AG09319 (cell line): ENCODE data around the gene SLC2A13.

Experiments
- DNase-seq: peaks from one replicate; pipeline ENCODE4 v3.0.0-alpha.2; 2010; ENCODE audit warnings: low read depth; ENCODE audit errors: extremely low read depth
- CTCF ChIP-seq: IDR thresholded peaks from 2 replicates; pipeline ENCODE4 v1.5.1; 2011; ENCODE audit warnings: low read depth, mild to moderate bottlenecking, inconsistent platforms, low read length, moderate library complexity

Gene SLC2A13

GRCh38 chr12:40086471-40086870 lies 19.4 kb downstream of the SLC2A13 start:
- no peak for DNase-seq
- no peak for TF ChIP-seq CTCF

- TF ChIP-seq CTCF: no peak
- no peak for DNase-seq
These were observed 27.6 kb downstream of the SLC2A13 start for GRCh38 chr12:40078266-40078665.

GRCh38 chr12:40075458-40075857 lies 30.4 kb downstream of the SLC2A13 start:
- TF ChIP-seq CTCF: no peak
- no peak for DNase-seq

GRCh38 chr12:40068416-40068815 lies 37.5 kb downstream of the SLC2A13 start:
- DNase-seq: no peak
- TF ChIP-seq CTCF: no peak

GRCh38 chr12:40065636-40066035 lies 40.2 kb downstream of the SLC2A13 start:
- no peak for TF ChIP-seq CTCF
- no peak for DNase-seq

GRCh38 chr12:40063414-40063813 lies 42.5 kb downstream of the SLC2A13 start:
- no peak for DNase-seq

GRCh38 chr12:40058721-40059190 lies 47.1 kb downstream of the SLC2A13 start:
- DNase-seq: no peak
- TF ChIP-seq CTCF: no peak

More at GRCh38 chr12:40063414-40063813, 42.5 kb downstream of the SLC2A13 start:
- no peak for TF ChIP-seq CTCF
